Keratinocyte (primary cell): Measurements from ENCODE around the gene NME9. TPM values are rescaled to one million over a fixed set of nuclear protein-coding genes. Genes with fewer than 3 reads are reported as not detected.

Experiments used
- DNase-seq: peaks from one replicate; pipeline ENCODE4 v3.0.0-alpha.2; 2011; ENCODE audit warnings: low read depth, missing footprints, low spot score
- FAIRE-seq: peaks from 2 replicates; lab custom pipeline; 2011; peaks lifted over from hg19 to GRCh38; lab: Jason Lieb, UNC
- H2AFZ ChIP-seq: 2 replicates; pipeline ENCODE4 v1.6.0; 2012; ENCODE audit warnings: low read length, control low read depth, inconsistent platforms; ENCODE audit not compliant: control insufficient read depth
- H3K27ac ChIP-seq: 2 replicates; pipeline ENCODE4 v1.5.1; 2011; ENCODE audit warnings: low read length; ENCODE audit not compliant: control insufficient read depth, insufficient read depth
- H3K27me3 ChIP-seq: 3 replicates; pipeline ENCODE4 v1.6.0; 2011; ENCODE audit warnings: low read length; ENCODE audit not compliant: control insufficient read depth, insufficient read depth; ENCODE audit errors: extremely low read depth
- H3K36me3 ChIP-seq, 2 experiments: 2 replicates in 1 of 2; 3 replicates in 1 of 2; pipeline ENCODE4 v1.5.1; 2011; ENCODE audit warnings: low read length in 2 of 2, mild to moderate bottlenecking in 1 of 2; ENCODE audit not compliant: control insufficient read depth in 2 of 2, insufficient read depth in 2 of 2; ENCODE audit errors: extremely low read depth in 1 of 2
- H3K4me1 ChIP-seq: 3 replicates; pipeline ENCODE4 v1.5.1; 2011; ENCODE audit warnings: low read length; ENCODE audit not compliant: control insufficient read depth, insufficient read depth; ENCODE audit errors: extremely low read depth
- H3K4me2 ChIP-seq: 3 replicates; pipeline ENCODE4 v1.6.0; 2011; ENCODE audit warnings: low read depth, low read length; ENCODE audit not compliant: control insufficient read depth, insufficient read depth; ENCODE audit errors: extremely low read depth
- H3K4me3 ChIP-seq, 3 experiments: fragments of 200-600 bp in 1 of 3; sonication (generic) in 1 of 3; 2 replicates in 2 of 3; 3 replicates in 1 of 3; pipeline ENCODE4 v1.5.1; 2011 to 2016; ENCODE audit warnings: low read length in 3 of 3, mild to moderate bottlenecking in 3 of 3, control low read depth in 2 of 3, inconsistent platforms in 1 of 3, low read depth in 1 of 3, mixed read lengths in 1 of 3, mixed run types in 1 of 3, moderate library complexity in 1 of 3; ENCODE audit not compliant: control insufficient read depth in 2 of 3, insufficient read depth in 2 of 3; ENCODE audit errors: extremely low read depth in 1 of 3
- H3K79me2 ChIP-seq: 2 replicates; pipeline ENCODE4 v1.6.0; 2012; ENCODE audit warnings: low read length; ENCODE audit not compliant: control insufficient read depth, insufficient read depth
- H3K9ac ChIP-seq: 3 replicates; pipeline ENCODE4 v1.6.0; 2011; ENCODE audit warnings: low read length; ENCODE audit not compliant: control insufficient read depth, insufficient read depth; ENCODE audit errors: extremely low read depth
- H3K9me1 ChIP-seq: 3 replicates; pipeline ENCODE4 v1.6.0; 2011; ENCODE audit warnings: low read length; ENCODE audit not compliant: control insufficient read depth, insufficient read depth; ENCODE audit errors: extremely low read depth
- H3K9me3 ChIP-seq: 2 replicates; pipeline ENCODE4 v1.5.1; 2012; ENCODE audit warnings: low read depth, low read length; ENCODE audit not compliant: control insufficient read depth
- H4K20me1 ChIP-seq: 3 replicates; pipeline ENCODE4 v1.6.0; 2011; ENCODE audit warnings: low read length; ENCODE audit not compliant: control insufficient read depth, insufficient read depth; ENCODE audit errors: extremely low read depth
- EZH2 ChIP-seq: IDR thresholded peaks from one replicate; pipeline ENCODE4 v1.6.1; 2012; ENCODE audit warnings: inconsistent platforms, mild to moderate bottlenecking, low read length, moderate library complexity
- dilution Hi-C: fragments of 300-500 bp; cut with MboI; formaldehyde crosslinking; loops from one replicate; pipeline ENCODE4 v1.7.0; 2020; ENCODE audit warnings: low sequenced_read_pairs; ENCODE audit not compliant: extremely low pct_ligation_motif_present
- polyA plus RNA-seq, 5 experiments: library from polyadenylated mRNA; depleted of rRNA in 3 of 5; stranded (reverse) in 3 of 5; stranded (forward) in 1 of 5; unstranded in 1 of 5; fragments of >200 nt; gene quantifications; 1 replicate in 1 of 5; 2 replicates in 3 of 5; 3 replicates in 1 of 5; pipeline versions ENCODE4 v1.2.1 to v1.2.3, GENCODE V29; 2011 to 2012; ENCODE audit warnings: missing spikeins in 2 of 5, low read depth in 1 of 5, low replicate concordance in 1 of 5
- TF ChIP-seq, protein P1 (sequence below), 3 experiments: IDR thresholded peaks in 1 of 3; conservative IDR thresholded peaks in 1 of 3; optimal IDR thresholded peaks in 1 of 3; 2 replicates in 2 of 3; 3 replicates in 1 of 3; pipeline versions ENCODE3 to v1.5.1; 2011; ENCODE audit warnings: low read length in 3 of 3, mild to moderate bottlenecking in 3 of 3, moderate library complexity in 2 of 3, control low read depth in 1 of 3, inconsistent platforms in 1 of 3; ENCODE audit not compliant: insufficient read depth in 2 of 3; ENCODE audit errors: extremely low read depth in 1 of 3

The NME9 gene
- polyA plus RNA-seq, 1 donor (not counting 4 experiments of a cell fraction or from before 2014, with no cell fraction given), result 0.05 TPM

DNA sequence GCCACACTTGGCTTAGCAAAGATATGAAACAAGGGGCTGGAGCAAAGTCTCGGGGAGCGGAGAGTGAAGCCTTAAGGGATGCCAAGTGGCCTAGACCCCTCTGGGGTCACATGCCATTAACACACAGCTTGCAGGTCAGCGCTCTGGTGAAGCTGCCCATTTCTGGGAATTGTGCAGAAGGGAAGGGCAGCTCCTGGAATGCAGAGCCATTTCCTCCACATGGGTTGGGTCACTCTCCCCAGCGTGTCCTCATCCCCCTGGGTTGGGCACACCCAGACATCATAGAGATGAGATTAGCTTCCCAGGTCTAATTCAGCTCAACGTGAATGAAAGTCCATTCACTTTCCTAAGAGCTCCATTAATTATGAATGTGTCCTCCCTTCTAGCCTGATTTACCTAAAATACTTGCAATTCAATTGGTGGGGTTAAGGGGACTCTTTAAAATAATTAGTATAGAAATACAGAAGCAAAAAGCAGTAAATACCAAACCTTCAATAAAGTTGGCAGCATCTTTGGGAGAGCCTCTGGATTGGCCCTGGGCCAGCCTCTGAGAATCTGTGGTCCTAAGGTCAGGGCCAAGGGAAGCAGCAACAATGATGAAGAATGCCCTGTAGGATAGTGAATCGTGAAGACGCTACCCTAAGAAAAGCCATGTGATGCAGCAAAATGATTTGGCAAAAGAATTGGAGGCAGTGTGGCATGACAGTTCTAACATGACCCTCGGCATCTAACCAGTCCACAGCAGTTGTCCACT lies 36.5 kb upstream of the NME9 start:
- no peak for FAIRE-seq
- H3K27ac ChIP-seq, result no peak overlapping the region
- no peaks in the 10 kb centered on the region for H3K79me2 ChIP-seq
- no peak for TF ChIP-seq EZH2
- TF ChIP-seq, protein P1, sequence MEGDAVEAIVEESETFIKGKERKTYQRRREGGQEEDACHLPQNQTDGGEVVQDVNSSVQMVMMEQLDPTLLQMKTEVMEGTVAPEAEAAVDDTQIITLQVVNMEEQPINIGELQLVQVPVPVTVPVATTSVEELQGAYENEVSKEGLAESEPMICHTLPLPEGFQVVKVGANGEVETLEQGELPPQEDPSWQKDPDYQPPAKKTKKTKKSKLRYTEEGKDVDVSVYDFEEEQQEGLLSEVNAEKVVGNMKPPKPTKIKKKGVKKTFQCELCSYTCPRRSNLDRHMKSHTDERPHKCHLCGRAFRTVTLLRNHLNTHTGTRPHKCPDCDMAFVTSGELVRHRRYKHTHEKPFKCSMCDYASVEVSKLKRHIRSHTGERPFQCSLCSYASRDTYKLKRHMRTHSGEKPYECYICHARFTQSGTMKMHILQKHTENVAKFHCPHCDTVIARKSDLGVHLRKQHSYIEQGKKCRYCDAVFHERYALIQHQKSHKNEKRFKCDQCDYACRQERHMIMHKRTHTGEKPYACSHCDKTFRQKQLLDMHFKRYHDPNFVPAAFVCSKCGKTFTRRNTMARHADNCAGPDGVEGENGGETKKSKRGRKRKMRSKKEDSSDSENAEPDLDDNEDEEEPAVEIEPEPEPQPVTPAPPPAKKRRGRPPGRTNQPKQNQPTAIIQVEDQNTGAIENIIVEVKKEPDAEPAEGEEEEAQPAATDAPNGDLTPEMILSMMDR (optimal IDR thresholded peaks at IDR 0.05 in 1 of 3, IDR thresholded peaks at IDR 0.05 in 1 of 3, conservative IDR thresholded peaks at IDR 0.05 in 1 of 3; ENCODE audit: extremely low read depth in 1 of 3, insufficient read depth in 2 of 3, low read length in 3 of 3), result no peak
- no peaks in the 10 kb centered on the region for H3K9me3 ChIP-seq
- H3K36me3 ChIP-seq, result no peaks in the 10 kb centered on the region
- H3K9me1 ChIP-seq, result no peaks in the 10 kb centered on the region
- H3K4me3 ChIP-seq, result no peak overlapping the region
- DNase-seq, result no peak
- H2AFZ ChIP-seq, result no peak overlapping the region
- dilution Hi-C loops, result no loop called here
- peaks cover 4% of the 10 kb centered on the region for H3K27me3 ChIP-seq
- H3K4me2 ChIP-seq, result no peak overlapping the region
- H4K20me1 ChIP-seq, result no peaks in the 10 kb centered on the region
- H3K9ac ChIP-seq, result no peak overlapping the region
- no peaks in the 10 kb centered on the region for H3K4me1 ChIP-seq

DNA sequence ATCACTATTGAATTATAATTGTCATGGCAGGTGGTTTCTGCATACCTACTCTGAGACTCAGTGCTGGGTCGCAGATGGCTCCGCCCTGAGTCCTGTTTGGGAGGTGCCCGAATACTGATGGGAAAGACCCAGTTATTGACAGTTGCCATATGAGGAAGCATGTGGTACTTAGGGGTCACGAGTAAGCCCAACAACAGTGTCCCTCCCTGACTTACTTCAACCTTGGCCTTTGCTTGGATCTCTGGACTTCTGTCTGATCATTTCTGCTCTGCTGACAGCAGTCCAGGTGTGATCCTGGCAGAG lies 35.6 kb upstream of the NME9 start:
- Histone ChIP-seq H3K9me3 (no peaks in the 10 kb centered on the region), H4K20me1 (no peaks in the 10 kb centered on the region), H3K27me3 (peaks cover 4% of the 10 kb centered on the region)

More for the DNA sequence above, 35.6 kb upstream of the NME9 start:
- no peak overlapping the region for H3K4me3 ChIP-seq
- DNase-seq, result no peak
- no peak for FAIRE-seq
- dilution Hi-C loops, result no loop called here
- no peak overlapping the region for H3K9ac ChIP-seq
- H3K4me1 ChIP-seq, result no peaks in the 10 kb centered on the region
- no peak overlapping the region for H3K4me2 ChIP-seq
- H2AFZ ChIP-seq, result no peak overlapping the region
- TF ChIP-seq, protein P1 (optimal IDR thresholded peaks at IDR 0.05 in 1 of 3, IDR thresholded peaks at IDR 0.05 in 1 of 3, conservative IDR thresholded peaks at IDR 0.05 in 1 of 3; ENCODE audit: extremely low read depth in 1 of 3, insufficient read depth in 2 of 3, low read length in 3 of 3), result no peak
- TF ChIP-seq EZH2, result no peak
- no peak overlapping the region for H3K27ac ChIP-seq
- H3K79me2 ChIP-seq, result no peaks in the 10 kb centered on the region
- no peaks in the 10 kb centered on the region for H3K9me1 ChIP-seq
- H3K36me3 ChIP-seq, result no peaks in the 10 kb centered on the region
